GM12873 (cell line): ENCODE measurements around the gene CD33.

Experiments
- CTCF ChIP-seq: IDR thresholded peaks from 2 replicates; pipeline ENCODE4 v1.5.1; 2012; ENCODE audit warnings: low read depth, mild to moderate bottlenecking, moderate library complexity, low read length, control low read depth; ENCODE audit not compliant: insufficient read depth; ENCODE audit errors: missing control alignments

Gene CD33

GRCh38 chr19:51196181-51196580 lies 28.7 kb upstream of the CD33 start:
- no peak for TF ChIP-seq CTCF

- TF ChIP-seq CTCF, result no peak
Observed at GRCh38 chr19:51198641-51199040, 26.2 kb upstream of the CD33 start.

- TF ChIP-seq CTCF, result no peak
Observed at GRCh38 chr19:51200071-51200666, 24.7 kb upstream of the CD33 start.

GRCh38 chr19:51201712-51202111 lies 23.2 kb upstream of the CD33 start:
- no peak for TF ChIP-seq CTCF

GRCh38 chr19:51203916-51204315 lies 21.0 kb upstream of the CD33 start:
- TF ChIP-seq CTCF, result no peak

- TF ChIP-seq CTCF, result no peak
Observed at GRCh38 chr19:51204321-51204720, 20.6 kb upstream of the CD33 start.

GRCh38 chr19:51207747-51208146 lies 17.1 kb upstream of the CD33 start:
- no peak for TF ChIP-seq CTCF
